HL-60 (cell line): Measurements from ENCODE around the gene YY1.

Experiments used
- POLR2AphosphoS5 ChIP-seq: IDR thresholded peaks from 2 replicates; pipeline ENCODE4 v1.6.1; 2012; ENCODE audit warnings: low read depth
- TF ChIP-seq, protein P1 (sequence below): IDR thresholded peaks from one replicate; pipeline ENCODE4 v1.5.1; 2011; ENCODE audit warnings: low read length, control low read depth, inconsistent platforms; ENCODE audit not compliant: insufficient read depth
- TF ChIP-seq, protein P2 (sequence below): IDR thresholded peaks from 2 replicates; pipeline ENCODE4 v1.6.1; 2012; ENCODE audit warnings: low read depth; ENCODE audit not compliant: insufficient replicate concordance

DNA sequence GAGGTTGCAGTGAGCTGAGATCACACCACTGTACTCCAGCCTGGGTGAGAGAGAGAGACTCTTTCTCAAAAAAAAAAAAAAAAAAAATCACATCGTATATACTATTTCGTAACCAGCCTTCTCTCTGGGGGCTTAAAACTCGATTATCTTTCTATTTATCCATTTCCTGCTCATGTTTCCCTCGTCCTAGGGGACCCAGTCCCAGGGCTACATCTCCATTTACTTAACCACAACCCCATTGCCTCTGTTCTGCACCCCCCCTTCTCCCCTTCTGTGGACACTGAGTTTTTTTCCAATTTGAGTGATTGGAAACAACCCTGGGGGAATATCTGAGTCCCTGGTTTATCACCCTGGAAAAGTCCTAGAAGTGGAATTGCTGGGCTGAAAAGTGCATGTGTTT is 36.2 kb upstream of the YY1 start:
- TF ChIP-seq, protein P1, sequence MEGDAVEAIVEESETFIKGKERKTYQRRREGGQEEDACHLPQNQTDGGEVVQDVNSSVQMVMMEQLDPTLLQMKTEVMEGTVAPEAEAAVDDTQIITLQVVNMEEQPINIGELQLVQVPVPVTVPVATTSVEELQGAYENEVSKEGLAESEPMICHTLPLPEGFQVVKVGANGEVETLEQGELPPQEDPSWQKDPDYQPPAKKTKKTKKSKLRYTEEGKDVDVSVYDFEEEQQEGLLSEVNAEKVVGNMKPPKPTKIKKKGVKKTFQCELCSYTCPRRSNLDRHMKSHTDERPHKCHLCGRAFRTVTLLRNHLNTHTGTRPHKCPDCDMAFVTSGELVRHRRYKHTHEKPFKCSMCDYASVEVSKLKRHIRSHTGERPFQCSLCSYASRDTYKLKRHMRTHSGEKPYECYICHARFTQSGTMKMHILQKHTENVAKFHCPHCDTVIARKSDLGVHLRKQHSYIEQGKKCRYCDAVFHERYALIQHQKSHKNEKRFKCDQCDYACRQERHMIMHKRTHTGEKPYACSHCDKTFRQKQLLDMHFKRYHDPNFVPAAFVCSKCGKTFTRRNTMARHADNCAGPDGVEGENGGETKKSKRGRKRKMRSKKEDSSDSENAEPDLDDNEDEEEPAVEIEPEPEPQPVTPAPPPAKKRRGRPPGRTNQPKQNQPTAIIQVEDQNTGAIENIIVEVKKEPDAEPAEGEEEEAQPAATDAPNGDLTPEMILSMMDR = no peak
- no peak for TF ChIP-seq POLR2AphosphoS5
- TF ChIP-seq, protein P2, sequence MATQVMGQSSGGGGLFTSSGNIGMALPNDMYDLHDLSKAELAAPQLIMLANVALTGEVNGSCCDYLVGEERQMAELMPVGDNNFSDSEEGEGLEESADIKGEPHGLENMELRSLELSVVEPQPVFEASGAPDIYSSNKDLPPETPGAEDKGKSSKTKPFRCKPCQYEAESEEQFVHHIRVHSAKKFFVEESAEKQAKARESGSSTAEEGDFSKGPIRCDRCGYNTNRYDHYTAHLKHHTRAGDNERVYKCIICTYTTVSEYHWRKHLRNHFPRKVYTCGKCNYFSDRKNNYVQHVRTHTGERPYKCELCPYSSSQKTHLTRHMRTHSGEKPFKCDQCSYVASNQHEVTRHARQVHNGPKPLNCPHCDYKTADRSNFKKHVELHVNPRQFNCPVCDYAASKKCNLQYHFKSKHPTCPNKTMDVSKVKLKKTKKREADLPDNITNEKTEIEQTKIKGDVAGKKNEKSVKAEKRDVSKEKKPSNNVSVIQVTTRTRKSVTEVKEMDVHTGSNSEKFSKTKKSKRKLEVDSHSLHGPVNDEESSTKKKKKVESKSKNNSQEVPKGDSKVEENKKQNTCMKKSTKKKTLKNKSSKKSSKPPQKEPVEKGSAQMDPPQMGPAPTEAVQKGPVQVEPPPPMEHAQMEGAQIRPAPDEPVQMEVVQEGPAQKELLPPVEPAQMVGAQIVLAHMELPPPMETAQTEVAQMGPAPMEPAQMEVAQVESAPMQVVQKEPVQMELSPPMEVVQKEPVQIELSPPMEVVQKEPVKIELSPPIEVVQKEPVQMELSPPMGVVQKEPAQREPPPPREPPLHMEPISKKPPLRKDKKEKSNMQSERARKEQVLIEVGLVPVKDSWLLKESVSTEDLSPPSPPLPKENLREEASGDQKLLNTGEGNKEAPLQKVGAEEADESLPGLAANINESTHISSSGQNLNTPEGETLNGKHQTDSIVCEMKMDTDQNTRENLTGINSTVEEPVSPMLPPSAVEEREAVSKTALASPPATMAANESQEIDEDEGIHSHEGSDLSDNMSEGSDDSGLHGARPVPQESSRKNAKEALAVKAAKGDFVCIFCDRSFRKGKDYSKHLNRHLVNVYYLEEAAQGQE = no peak
